ENCODE measurements around the gene SNRNP48. TPM values are rescaled to one million over a fixed set of nuclear protein-coding genes. Genes with fewer than 3 reads are reported as not detected.

The SNRNP48 gene
- polyA plus RNA-seq, 1 of the 3 experiments (the other 2 are of a cell fraction), result 5.7 TPM

DNA sequence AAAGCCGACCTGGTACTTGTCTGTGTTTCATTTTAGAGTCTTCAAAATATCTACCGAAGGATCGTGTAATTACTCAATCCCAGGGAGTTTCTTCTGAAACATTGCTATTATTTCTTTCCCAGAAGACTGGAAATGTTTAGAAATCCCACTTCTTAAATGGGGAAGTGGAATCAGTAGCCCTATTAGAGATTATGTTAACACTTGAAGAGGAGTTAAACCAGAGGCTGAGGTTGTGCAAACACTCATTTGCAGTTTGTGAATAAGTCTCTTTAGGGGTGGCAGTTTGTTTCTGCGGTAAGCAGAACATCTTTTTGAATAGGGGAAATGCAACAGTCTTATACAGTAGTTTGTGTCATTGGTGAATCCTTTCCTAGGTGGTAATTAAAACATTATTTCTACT is 27.2 kb upstream of the SNRNP48 start:
- Histone ChIP-seq H3K4me3 (ENCODE audit: low read depth in 2 of 2, low read length in 1 of 2) (no peak overlapping the region), H3K4me2 (no peak overlapping the region), H2AFZ (ENCODE audit: low read depth) (no peak overlapping the region), H3K27me3 (ENCODE audit: insufficient read depth) (peaks cover 55% of the 10 kb centered on the region), H3K9me3 (no peaks in the 10 kb centered on the region), H3K27ac (ENCODE audit: low read depth in 2 of 2, low read length in 1 of 2) (no peak overlapping the region), H4K20me1 (ENCODE audit: insufficient read depth) (no peaks in the 10 kb centered on the region), H3K4me1 (ENCODE audit: control insufficient read depth in 1 of 2, insufficient read depth in 2 of 2, low read depth in 1 of 2, low read length in 1 of 2) (no peaks in the 10 kb centered on the region; a peak in 1 of 4 replicates), H3K9ac (no peak overlapping the region), H3K36me3 (replicated peaks in 1 of 2; ENCODE audit: control insufficient read depth in 1 of 2, insufficient read depth in 2 of 2, low read length in 1 of 2) (no peaks in the 10 kb centered on the region), H3K9me2 (no peaks in the 10 kb centered on the region), H3F3A (replicated peaks; ENCODE audit: insufficient read depth) (no peaks in the 10 kb centered on the region), H3K79me2 (ENCODE audit: insufficient read depth) (no peaks in the 10 kb centered on the region)
- POLR2A ChIA-PET, result no interaction called here
- no peak for DNase-seq
- 52% methylated on average over 3 of the region's 4 CpGs for WGBS (ENCODE audit: low lambda C conversion rate)
- CTCF ChIA-PET, result interaction anchor here (1.3 kb wide), 1 partner anchor 443 kb away, joined by 3 read pairs; no protein-coding TSS in a partner anchor
- TF ChIP-seq MXI1 (IDR thresholded peaks at IDR 0.05; ENCODE audit: low read depth, low read length) (no peak), TEAD4 (IDR thresholded peaks at IDR 0.05; ENCODE audit: borderline replicate concordance, insufficient read depth) (no peak), USF1 (IDR thresholded peaks at IDR 0.05; ENCODE audit: borderline replicate concordance, low read depth) (no peak), PBX3 (IDR thresholded peaks at IDR 0.05) (no peak), NFIC (IDR thresholded peaks at IDR 0.05; ENCODE audit: borderline replicate concordance) (no peak), YY1 (IDR thresholded peaks at IDR 0.05; ENCODE audit: low read depth) (no peak), RAD21 (IDR thresholded peaks at IDR 0.05; ENCODE audit: low read length) (no peak), RXRA (IDR thresholded peaks at IDR 0.05; ENCODE audit: borderline replicate concordance, low read depth) (no peak), GABPA (IDR thresholded peaks at IDR 0.05; ENCODE audit: low read depth) (no peak), EZH2phosphoT487 (IDR thresholded peaks at IDR 0.05; ENCODE audit: borderline replicate concordance, low read depth) (no peak), NRF1 (IDR thresholded peaks at IDR 0.05; ENCODE audit: low read depth, low read length) (no peak), TCF12 (IDR thresholded peaks at IDR 0.05) (no peak), GATA2 (CRISPR knock-in tag; IDR thresholded peaks at IDR 0.05) (no peak), JUND (IDR thresholded peaks at IDR 0.05) (no peak)
- TF ChIP-seq, protein P1, sequence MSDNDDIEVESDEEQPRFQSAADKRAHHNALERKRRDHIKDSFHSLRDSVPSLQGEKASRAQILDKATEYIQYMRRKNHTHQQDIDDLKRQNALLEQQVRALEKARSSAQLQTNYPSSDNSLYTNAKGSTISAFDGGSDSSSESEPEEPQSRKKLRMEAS (IDR thresholded peaks at IDR 0.05; ENCODE audit: low read depth), result no peak
- TF ChIP-seq, protein P2, sequence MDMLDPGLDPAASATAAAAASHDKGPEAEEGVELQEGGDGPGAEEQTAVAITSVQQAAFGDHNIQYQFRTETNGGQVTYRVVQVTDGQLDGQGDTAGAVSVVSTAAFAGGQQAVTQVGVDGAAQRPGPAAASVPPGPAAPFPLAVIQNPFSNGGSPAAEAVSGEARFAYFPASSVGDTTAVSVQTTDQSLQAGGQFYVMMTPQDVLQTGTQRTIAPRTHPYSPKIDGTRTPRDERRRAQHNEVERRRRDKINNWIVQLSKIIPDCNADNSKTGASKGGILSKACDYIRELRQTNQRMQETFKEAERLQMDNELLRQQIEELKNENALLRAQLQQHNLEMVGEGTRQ (IDR thresholded peaks at IDR 0.05; ENCODE audit: borderline replicate concordance, low read depth, low read length), result no peak
- TF ChIP-seq, protein P3, sequence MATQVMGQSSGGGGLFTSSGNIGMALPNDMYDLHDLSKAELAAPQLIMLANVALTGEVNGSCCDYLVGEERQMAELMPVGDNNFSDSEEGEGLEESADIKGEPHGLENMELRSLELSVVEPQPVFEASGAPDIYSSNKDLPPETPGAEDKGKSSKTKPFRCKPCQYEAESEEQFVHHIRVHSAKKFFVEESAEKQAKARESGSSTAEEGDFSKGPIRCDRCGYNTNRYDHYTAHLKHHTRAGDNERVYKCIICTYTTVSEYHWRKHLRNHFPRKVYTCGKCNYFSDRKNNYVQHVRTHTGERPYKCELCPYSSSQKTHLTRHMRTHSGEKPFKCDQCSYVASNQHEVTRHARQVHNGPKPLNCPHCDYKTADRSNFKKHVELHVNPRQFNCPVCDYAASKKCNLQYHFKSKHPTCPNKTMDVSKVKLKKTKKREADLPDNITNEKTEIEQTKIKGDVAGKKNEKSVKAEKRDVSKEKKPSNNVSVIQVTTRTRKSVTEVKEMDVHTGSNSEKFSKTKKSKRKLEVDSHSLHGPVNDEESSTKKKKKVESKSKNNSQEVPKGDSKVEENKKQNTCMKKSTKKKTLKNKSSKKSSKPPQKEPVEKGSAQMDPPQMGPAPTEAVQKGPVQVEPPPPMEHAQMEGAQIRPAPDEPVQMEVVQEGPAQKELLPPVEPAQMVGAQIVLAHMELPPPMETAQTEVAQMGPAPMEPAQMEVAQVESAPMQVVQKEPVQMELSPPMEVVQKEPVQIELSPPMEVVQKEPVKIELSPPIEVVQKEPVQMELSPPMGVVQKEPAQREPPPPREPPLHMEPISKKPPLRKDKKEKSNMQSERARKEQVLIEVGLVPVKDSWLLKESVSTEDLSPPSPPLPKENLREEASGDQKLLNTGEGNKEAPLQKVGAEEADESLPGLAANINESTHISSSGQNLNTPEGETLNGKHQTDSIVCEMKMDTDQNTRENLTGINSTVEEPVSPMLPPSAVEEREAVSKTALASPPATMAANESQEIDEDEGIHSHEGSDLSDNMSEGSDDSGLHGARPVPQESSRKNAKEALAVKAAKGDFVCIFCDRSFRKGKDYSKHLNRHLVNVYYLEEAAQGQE (IDR thresholded peaks at IDR 0.05; ENCODE audit: low read depth, low read length), result no peak
- TF ChIP-seq, protein P4, sequence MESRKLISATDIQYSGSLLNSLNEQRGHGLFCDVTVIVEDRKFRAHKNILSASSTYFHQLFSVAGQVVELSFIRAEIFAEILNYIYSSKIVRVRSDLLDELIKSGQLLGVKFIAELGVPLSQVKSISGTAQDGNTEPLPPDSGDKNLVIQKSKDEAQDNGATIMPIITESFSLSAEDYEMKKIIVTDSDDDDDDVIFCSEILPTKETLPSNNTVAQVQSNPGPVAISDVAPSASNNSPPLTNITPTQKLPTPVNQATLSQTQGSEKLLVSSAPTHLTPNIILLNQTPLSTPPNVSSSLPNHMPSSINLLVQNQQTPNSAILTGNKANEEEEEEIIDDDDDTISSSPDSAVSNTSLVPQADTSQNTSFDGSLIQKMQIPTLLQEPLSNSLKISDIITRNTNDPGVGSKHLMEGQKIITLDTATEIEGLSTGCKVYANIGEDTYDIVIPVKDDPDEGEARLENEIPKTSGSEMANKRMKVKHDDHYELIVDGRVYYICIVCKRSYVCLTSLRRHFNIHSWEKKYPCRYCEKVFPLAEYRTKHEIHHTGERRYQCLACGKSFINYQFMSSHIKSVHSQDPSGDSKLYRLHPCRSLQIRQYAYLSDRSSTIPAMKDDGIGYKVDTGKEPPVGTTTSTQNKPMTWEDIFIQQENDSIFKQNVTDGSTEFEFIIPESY (IDR thresholded peaks at IDR 0.05; ENCODE audit: borderline replicate concordance, low read depth), result no peak

Data from SK-N-SH (cell line).